HG02840 (cell line): Measurements from ENCODE around the gene CCR8.
"Not testable (repeated sequence)": the region's sequence is repeated elsewhere in the genome, so short reads cannot be mapped to it uniquely, and the experiment has no call there.

Experiments used
- ATAC-seq: cut with Tn5 transposase; IDR thresholded peaks from one replicate; pipeline ENCODE4 v1.9.1; 2021; ENCODE audit warnings: mild to moderate bottlenecking, moderate library complexity, moderate number of reproducible peaks; ENCODE audit not compliant: unreplicated experiment, low FRiP score

The CCR8 gene

DNA sequence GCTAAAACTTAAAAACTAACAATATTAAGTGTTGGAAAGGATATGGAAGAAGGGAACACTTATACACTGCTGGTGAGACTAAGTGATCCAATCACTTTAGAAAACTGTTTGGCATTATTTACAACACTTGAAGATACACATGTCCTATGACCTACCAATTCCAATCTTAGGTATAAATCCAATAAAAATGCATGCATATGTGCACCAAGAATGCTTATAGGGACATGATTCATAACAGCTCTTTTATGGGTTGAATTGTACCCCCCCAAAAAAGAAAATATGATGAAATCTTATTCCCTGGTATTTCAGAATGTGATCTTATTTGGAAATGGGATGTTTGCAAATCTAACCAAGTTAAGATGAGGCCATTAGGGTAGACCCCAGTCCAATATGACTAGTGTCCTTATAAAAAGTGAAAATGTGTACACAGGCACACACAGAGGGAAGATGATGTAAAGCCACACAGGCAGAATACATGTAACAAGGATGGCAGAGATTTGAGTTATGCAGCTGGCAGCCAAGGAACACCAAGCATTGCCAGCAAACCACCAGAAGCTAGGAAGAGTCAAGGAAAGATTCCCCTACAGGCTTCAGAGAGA lies 15.3 kb downstream of the CCR8 start:
- ATAC-seq: no peak

DNA sequence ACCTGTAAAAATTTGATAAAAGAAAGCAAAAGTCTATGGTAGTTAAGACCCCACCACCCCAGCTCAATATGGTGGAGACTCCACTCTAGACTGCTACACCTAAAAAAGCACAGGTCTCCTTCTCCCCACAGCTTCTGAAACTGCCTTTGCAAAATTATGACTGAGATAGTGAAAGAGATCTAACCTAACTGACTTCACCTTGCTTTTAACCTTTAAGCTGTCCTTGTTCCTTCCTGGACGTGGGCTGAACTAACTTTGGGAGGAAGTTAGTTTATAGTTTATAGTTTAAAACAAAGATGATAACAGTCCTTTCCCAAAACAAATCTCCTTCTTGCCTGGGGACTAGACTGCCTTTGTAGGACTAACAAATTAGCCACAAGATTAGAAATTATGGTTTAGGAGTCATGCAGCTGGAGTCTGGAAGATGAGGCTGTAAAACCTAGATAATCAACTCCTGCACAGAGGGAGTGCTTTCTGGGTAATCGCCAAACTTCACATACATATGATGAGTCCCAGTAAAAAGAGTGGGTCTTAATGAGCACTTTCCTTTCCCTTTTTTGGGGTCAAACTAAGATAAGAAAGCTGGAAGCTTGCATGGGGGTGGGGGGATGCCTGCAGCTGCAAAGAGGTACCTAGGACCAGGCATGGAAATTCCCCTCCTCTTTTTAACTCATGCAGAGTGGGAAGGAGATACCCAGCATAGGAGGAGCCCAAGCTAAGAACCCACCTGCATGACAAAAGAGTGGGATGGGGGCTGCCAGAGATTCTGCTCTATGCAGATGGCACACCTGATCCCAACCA lies 17.5 kb downstream of the CCR8 start:
- ATAC-seq: peak; percentile 64

- no peak for ATAC-seq
These were observed 18.0 kb downstream of the CCR8 start for GRCh38 chr3:39347586-39347876.

DNA sequence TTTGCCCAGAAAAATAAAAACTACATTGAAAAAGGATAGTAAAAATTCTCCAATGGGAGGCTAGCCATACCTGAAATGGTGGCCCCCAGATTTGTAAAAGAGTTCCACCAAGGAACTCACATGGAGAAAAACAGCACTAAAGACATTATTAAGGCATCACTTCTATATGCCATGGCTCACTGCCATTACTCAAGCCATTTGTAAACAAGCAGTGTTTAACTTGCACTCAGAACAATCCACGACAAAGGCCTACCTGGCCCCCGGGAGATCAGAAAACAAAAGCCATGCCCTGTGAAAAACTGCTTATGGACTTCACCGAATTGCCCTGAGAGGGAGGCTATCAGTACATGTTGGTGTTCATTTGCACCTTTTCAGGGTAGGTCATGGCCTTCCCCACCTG lies 19.6 kb downstream of the CCR8 start:
- ATAC-seq: no peak

DNA sequence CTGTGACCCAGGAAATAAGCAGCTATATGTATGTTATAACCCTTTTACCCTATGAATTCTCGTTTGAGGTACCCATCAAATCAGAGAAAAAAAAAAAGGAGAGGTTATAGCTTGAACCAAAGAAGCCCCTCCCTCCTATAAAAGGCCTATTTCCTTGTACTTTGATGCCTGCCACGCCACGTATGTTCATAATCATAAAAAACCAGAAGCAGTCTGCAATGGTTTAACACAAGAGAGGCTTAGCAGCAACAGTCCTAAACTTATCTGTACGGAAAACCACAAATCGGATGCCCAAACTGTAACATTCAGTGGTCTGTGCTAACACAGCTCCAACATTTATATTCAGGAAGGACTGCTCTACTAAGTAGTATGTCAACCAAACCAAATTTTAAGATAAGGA lies 21.2 kb downstream of the CCR8 start:
- ATAC-seq: no peak

DNA sequence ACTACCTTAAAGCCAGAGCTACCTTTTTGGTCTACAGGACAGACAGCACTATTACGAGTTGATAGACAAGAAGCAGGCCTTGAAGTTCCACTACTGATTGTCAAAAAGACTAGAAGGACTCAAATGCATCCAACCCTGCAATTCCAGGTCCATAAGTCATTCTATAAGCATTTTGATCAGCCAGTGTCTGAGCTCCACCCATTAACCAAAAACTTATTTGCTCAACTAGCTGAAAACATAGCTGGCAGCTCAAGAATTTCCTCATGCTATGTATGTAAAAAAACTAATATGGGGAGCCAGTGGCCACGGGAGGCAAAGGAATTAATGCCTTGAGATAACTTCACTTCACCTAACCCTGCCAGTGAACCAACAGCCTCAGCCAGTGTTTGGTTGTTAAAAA lies 21.6 kb downstream of the CCR8 start:
- not testable (repeated sequence) for ATAC-seq

DNA sequence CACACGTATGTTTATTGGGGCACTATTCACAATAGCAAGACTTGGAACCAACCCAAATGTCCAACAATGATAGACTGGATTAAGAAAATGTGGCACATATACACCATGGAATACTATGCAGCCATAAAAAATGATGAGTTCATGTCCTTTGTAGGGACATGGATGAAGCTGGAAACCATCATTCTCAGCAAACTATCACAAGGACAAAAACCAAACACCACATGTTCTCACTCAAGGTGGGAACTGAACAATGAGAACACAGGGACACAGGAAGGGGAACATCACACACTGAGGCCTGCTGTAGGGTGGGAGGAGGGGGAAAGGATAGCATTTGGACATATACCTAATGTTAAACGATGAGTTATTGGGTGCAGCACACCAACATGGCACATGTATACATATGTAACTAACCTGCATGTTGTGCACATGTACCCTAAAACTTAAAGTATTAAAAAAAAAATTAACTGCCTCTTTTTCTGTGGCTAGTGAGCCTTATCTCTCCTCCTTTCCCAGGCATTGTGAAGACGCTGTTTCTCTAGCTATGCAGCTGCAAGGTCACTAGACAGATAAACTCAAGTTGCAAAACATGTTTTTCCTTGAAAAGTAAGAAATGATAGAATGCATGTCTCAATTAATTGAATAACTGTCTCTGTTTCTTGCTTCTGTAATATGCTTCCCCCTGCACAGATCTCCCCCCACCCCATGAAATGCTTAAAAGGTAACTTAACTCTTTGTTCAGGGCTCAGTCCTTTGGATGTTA lies 23.8 kb downstream of the CCR8 start:
- not testable (repeated sequence) for ATAC-seq

DNA sequence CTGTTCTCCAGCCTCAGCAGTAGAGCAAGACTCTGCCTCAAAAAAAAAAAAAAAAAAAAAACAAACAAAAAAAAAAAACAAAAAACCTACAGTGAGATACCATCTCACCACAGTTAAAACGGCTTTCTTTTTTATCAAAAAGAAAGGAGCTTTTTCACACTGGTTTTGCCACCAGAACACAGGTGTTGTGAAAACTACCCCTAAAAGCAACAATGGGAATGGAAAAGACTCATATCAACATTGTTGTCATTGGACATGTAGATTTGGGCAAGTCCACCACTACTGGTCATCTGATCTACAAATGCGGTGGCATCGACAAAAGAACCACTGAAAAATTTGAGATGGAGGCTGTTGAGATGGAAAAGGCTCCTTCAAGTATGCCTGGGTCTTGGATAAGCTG lies 28.8 kb downstream of the CCR8 start:
- no peak for ATAC-seq

GRCh38 chr3:39361252-39361927 lies 31.9 kb downstream of the CCR8 start:
- no peak for ATAC-seq

GRCh38 chr3:39362192-39362591 lies 32.7 kb downstream of the CCR8 start:
- ATAC-seq: no peak

- ATAC-seq: no peak
These were observed 33.3 kb downstream of the CCR8 start for GRCh38 chr3:39362812-39363211.

- not testable (repeated sequence) for ATAC-seq
These were observed 40.9 kb downstream of the CCR8 start for GRCh38 chr3:39370450-39370849.

DNA sequence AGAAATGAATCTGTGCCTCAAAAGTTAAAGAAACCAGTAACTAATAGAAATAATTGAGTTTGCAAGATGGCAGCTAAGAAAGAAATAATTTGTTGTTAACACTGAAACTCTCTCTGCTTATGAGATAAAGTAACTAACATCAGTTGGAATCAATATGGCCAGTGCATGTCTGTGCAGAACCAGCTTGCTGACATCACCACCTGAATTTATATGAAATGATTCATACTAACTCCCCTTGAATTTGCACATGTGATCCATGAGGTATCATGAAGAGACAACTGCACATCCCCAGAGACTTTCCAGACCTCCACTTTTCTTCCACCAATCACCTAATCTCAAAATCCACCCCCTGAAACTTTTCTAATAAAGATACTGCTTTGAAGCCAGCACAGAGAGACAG lies 43.3 kb downstream of the CCR8 start:
- ATAC-seq: no peak

- no peak for ATAC-seq
These were observed 47.6 kb downstream of the CCR8 start for GRCh38 chr3:39376959-39377634.

- no peak for ATAC-seq
These were observed 48.6 kb downstream of the CCR8 start for GRCh38 chr3:39378088-39378487.

DNA sequence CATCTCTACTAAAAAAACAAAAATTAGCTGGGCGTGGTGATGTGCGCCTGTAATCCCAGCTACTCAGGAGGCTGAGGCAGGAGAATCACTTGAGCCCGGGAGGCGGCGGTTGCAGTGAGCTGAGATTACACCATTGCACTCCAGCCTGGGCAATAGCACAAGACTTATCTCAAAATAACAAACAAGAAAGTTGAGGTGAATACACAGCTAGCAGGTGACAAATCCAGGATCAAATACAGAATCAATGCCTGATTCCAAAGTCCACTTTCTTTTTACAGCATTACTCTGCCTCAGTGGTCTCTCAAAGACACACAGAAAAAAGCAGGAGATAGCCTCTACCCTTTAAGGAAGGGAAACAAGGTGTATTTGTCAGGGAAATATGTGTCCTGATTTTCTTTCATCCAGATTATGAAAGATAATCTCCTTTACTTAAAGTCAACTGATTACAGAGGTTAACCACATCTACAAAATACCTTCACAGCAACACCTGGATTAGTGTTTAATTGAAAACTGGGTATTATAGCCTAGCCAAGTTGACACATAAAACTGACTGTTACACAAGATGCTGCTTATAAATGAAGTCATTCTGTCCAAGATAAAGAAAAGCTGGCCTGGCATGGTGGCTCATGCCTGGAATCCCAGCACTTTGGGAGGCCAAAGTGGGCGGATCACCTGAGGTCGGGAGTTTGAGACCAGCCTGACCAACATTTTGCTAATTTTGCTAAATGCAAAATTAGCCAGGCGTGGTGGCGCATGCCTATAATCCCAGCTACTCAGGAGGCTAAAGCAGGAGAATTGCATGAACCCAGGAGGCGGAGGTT lies 49.7 kb downstream of the CCR8 start:
- ATAC-seq: no peak

DNA sequence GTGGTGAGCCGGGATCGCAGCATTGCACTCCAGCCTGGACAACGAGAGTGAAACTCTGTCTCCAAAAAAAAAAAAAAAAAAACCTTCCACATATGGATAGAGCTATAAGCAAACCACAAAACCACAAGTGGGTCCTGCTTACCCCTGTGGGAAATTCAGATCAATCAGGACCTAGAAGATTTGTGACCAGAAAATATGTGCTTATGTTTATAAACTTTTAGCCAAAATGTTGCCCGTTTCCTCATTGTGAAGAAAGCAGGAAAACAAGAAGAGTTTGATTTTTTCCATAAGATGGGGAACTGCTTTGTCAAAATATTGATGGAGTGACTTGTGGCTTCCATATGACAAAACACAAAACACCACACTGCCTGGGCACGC lies 50.3 kb downstream of the CCR8 start:
- no peak for ATAC-seq

GRCh38 chr3:39381432-39381831 lies 51.9 kb downstream of the CCR8 start:
- ATAC-seq: no peak
